DND-41 (cell line): ENCODE measurements around the gene ARHGEF17.
A peak's percentile ranks its signal among the peaks of the same experiment; 100 is the strongest.

Experiments
- EZH2 ChIP-seq: IDR thresholded peaks from 3 replicates; pipeline ENCODE4 v1.6.1; 2012; ENCODE audit warnings: borderline replicate concordance, low read depth, mild to moderate bottlenecking, moderate library complexity, low read length, inconsistent platforms; ENCODE audit not compliant: severe bottlenecking
- TF ChIP-seq, protein P1 (sequence below): IDR thresholded peaks from 2 replicates; pipeline ENCODE4 v1.5.1; 2012; ENCODE audit warnings: borderline replicate concordance, low read length, moderate library complexity, mild to moderate bottlenecking; ENCODE audit not compliant: poor library complexity, severe bottlenecking; ENCODE audit errors: extremely low read depth

DNA sequence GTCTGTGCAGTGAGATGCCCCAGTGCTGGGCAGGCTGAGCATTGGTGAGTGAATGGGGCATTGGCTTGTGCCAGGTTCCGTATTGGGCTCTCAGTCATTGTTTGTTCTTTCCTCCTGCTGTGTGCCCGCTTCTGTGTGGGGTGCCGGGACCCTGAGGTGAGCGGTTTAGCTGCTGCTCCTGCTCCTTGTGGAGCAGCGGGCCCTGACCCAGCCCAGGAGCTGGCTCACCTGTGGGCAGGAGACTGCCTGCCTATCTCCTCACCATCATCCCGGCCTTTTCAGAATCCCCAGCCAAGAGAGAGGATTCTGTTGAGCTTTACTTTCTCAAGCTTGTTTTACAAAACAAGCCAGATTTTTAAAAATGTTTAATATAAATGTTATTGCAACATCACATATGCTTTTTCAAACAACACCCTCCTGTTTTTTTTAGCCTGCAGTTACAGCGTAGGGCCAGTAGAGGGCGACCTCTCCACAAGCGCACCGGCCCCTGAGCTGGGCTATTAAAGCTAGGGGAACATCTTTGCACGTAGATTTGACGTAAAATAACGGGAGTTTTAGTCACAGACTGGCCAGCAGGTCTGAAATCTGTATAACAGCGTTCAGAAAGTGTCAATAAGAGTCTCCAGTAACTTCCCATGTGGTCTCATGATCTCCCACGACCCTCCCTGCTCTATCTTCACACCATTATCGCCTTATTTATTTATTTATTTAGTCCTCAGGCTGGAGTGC is 43.0 kb downstream of the ARHGEF17 start:
- TF ChIP-seq, protein P1, sequence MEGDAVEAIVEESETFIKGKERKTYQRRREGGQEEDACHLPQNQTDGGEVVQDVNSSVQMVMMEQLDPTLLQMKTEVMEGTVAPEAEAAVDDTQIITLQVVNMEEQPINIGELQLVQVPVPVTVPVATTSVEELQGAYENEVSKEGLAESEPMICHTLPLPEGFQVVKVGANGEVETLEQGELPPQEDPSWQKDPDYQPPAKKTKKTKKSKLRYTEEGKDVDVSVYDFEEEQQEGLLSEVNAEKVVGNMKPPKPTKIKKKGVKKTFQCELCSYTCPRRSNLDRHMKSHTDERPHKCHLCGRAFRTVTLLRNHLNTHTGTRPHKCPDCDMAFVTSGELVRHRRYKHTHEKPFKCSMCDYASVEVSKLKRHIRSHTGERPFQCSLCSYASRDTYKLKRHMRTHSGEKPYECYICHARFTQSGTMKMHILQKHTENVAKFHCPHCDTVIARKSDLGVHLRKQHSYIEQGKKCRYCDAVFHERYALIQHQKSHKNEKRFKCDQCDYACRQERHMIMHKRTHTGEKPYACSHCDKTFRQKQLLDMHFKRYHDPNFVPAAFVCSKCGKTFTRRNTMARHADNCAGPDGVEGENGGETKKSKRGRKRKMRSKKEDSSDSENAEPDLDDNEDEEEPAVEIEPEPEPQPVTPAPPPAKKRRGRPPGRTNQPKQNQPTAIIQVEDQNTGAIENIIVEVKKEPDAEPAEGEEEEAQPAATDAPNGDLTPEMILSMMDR: peak; percentile 94
- TF ChIP-seq EZH2: no peak
